Stimulated activated CD4-positive, alpha-beta T cell treated with anti-CD3 and anti-CD28 coated beads, Interleukin-2, amount 100 ng/mL, for 24 hours (primary cell): Measurements from ENCODE around the gene SMS.
"Not testable (repeated sequence)": the region's sequence is repeated elsewhere in the genome, so short reads cannot be mapped to it uniquely, and the experiment has no call there.

ENCODE experiments used
- DNase-seq, 2 donors: peaks; one replicate each; pipeline ENCODE4 v3.0.0-alpha.2; 2020

The SMS gene

DNA sequence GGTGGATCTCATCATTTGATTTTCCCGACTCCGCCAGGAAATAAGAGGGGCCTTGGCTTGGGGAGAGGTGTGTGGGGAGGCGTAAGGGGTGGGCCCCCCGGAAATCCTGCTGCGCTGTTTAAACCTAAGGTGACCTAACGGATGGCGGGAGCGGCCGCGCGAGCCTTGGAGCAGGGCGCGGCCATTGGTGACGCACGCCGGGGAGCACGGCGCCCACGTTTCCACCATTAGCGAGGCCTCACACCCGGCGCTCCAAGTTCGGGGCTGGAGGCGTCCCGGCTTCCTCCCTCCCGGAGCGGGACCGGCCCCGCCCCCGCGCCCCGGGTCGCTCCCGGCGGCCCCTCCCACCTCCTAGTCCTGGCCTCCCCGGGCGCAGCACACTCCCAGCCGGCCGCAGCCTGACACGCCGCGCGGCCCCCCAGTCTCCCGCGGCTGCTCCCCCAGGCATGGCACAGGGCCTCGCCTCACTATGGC lies at the start of gene SMS:
SMS (plus strand) TSS at position 354 of the 474 bp plus-strand sequence; CDS start at position 470, 116 bp downstream.
- DNase-seq = peak; percentile 61 to 73

DNA sequence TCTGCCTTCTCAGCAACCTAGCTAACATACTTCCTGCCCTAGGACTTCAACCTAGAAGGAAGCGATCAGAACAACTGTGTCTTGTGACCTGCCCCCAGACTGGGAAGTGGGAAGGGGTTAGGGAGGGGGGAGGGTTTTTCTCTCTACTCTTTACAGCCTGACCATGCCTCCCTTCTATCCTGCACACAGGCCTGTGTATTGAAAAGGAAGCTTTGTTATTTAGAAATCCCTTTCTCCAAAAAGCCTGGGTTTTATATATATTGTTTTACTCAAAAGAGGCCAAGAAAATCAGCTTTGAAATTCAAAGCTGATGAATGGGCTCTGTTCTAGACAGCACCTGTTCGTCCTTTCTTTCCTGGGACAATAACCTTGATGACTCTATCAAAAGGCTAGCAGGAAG lies 35.2 kb upstream of the SMS start:
- no peak for DNase-seq

GRCh38 chrX:21905953-21906352 lies 34.6 kb upstream of the SMS start:
- DNase-seq = no peak

- no peak for DNase-seq
These were observed 33.2 kb upstream of the SMS start for GRCh38 chrX:21907260-21907659.

DNA sequence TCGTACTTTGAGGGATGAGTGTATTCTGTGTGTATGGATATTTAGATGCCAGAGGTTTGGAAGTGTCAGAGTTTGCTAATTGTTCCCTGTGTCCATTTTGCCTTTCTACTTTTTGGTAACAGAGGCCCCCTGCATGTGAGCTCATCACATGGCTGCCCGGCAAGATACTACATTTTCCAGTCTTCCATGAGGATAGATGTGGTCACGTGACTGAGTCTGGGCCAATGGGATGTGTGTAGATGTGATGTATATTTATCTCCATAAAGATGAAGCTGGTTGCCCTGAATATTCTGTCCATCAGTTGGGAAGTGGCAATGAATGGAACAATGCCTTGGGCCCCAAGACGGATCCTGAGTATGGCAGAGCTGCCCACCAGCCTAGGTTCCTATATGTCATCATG lies 29.0 kb upstream of the SMS start:
- DNase-seq = no peak

DNA sequence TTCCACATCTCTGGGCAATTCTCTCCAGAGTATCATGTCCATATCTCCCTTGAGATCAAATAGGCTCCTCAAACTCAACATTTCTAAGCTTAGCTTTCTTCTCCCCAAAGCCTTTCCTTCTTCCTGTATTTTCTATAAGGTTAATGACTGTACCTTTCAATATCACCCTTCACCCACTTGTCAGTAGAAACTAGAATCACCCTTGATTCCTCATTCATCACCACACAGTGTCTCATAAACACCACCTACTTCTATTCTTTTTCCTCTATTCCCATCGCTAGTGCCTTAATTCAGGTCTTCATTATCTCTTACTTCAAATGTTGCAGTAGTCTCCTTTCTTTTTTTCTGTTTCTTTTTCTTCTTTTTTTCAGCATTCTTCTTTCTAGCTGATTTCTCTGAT lies 28.3 kb upstream of the SMS start:
- DNase-seq = no peak

DNA sequence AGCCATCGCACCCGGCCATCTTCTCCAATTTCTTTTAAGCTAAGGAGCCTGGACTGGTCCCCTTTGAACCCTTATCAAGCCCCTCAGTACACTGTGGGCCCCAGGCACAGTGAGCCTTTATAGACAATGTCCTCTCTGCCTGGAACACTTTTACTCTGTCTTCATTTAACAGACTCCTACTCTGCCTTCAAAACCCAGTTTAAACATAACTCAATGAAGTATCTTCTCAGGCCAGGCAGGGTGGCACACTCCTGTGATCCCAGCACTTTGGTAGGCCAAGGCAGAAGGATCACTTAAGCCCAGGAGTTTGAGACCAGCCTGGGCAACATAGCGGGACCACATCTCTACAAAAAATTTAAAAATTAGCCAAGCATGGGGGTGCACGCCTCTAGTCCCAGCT lies 27.5 kb upstream of the SMS start:
- no peak for DNase-seq

DNA sequence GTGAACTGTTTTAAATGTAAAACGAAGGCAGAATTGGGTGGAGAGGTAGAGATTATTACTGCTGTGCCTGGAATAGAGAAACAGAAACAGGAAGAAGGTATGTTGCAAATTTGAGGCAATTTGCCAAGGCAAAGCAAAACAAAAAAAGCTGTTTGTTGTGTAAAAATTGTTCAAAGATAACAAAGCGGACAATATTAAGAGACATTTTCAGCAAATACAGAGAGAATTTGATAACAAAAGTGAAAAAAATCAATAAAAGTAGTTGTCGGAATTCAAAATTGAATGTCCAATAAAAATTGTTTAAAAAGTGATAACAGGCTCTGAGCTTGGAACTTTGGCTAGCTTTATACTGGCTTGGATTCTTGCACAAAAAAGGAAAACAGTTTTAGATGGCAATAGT lies 14.4 kb upstream of the SMS start:
- no peak for DNase-seq

DNA sequence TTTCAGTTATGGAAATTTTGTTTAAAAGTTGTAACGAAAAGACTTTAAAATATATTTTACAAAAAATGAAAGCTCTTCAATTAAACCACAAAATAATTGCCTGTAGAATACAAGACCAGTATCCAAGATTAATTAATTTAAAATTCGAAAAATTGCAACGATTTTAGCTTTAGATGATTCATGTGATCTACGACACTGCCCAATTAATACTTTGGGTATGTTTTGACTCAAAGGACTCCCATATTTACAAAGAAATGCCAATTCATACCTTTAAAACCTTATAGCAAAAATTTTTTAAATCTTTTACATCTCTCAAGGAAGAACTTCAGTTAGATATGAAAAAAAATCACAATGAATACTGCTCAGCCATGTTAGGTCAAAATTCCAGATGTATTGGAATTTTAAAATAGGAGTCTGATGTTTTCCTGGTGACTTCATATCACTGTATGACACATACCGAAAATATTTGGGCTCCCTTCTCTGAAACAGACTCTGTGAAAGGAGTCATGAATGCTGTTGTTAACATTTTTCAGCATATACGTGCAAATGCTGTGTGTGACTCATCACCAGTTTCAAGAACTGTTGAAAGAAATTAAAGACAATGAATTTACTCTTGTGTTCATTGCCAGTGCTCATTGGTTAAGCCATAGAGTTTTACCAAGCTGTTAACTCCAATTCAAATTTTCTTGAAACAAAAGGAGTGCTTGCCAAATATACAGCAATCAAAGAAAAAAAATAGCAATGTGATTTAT lies 13.8 kb upstream of the SMS start:
- no peak for DNase-seq

- no peak for DNase-seq
These were observed 11.3 kb upstream of the SMS start for GRCh38 chrX:21929209-21929608.

- no peak for DNase-seq
These were observed 9.5 kb upstream of the SMS start for GRCh38 chrX:21930986-21931385.

GRCh38 chrX:21932292-21933002 lies 8.1 kb upstream of the SMS start:
- no peak for DNase-seq

DNA sequence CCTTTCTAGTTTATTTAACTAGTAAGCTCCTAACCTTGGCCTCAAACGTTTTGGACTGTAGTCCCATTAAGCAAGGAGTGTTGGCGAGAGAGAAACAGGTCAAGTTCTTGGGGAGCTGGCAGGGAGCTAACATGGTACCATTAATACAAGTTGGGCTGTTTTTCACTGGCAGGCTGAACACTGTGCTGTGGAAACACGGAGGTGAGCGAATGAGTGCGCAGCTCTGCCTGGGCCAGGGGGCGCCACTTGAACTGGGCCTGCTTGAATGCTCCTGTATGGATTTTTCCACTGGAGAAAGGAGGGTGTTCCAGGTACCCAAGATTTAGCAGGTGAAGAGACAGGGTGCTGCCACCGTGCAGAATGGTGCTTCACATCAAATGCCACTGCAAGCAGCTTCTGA lies 7.4 kb upstream of the SMS start:
- DNase-seq = no peak

DNA sequence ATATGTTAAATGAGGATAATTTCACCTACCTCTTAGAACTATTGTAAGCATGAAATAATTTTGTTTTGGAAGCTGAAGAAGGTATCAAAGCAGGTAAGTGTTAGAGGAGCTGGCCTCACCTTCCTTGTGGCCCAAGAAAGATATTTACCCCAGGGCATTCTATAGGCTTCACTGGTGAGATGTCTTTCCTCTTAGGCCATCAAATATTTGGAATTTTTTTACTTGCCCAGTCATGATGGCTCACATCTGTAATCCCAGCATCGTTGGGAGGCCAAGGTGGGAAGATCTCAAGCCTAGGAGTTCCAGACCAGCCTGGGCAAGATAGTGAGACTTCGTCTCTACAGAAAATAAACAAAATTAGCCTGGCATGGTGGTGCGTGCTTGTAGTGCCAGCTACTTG lies 6.1 kb upstream of the SMS start:
- no peak for DNase-seq

- DNase-seq = no peak
These were observed 603 bp upstream of the SMS start for GRCh38 chrX:21939906-21940305.

- no peak for DNase-seq
These were observed 3.1 kb downstream of the SMS start for GRCh38 chrX:21943460-21944135.

GRCh38 chrX:21944136-21944615 lies 3.7 kb downstream of the SMS start:
- no peak for DNase-seq

DNA sequence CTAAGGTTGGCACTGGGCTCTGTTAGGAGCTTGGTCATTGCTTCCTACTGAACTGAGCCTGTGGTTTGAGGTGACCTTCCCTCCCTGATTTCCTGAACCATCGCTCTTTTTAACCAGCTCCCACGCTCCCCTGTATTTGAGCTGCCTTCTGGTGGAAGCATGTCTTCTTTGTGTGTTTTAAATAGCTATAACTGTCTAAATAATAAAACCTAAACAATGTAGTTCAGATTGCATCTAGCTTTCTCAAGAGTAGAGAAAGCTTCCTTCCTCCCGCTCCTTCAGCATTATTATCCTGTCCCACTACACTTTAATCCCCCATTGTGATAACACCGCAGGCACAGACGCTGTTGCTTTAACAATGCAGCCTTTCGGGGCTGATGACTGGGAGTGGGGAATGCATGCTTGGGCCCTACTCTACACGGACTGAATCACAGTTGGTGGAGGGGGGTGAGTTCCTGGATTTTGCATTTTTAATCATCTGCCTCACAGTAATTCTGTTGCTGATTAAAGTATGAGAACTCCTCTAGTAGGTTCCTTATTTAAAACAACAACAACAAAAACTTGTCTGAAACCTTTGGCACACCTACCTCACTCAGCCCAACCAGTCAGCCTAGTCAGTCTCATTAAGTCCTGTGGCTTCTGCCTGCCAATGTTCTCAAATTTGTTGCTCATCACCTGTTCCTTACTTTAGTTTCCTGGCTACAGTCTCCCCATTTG lies 6.6 kb downstream of the SMS start:
- DNase-seq = no peak

- DNase-seq = no peak
These were observed 7.2 kb downstream of the SMS start for GRCh38 chrX:21947671-21948070.

GRCh38 chrX:21948897-21949578 lies 8.5 kb downstream of the SMS start:
- no peak for DNase-seq

- DNase-seq = no peak
These were observed 9.2 kb downstream of the SMS start for GRCh38 chrX:21949689-21950088.

- not testable (repeated sequence) for DNase-seq
These were observed 10.0 kb downstream of the SMS start for GRCh38 chrX:21950557-21950956.
